Stimulated activated CD4-positive, alpha-beta T cell treated with anti-CD3 and anti-CD28 coated beads, Interleukin-4, amount 100 ng/mL, for 4 hours (primary cell): ENCODE measurements around the gene HMG20A.

Experiments used
- DNase-seq, 2 experiments: peaks; one replicate each; pipeline ENCODE4 v3.0.0-alpha.2; 2020

The HMG20A gene

DNA sequence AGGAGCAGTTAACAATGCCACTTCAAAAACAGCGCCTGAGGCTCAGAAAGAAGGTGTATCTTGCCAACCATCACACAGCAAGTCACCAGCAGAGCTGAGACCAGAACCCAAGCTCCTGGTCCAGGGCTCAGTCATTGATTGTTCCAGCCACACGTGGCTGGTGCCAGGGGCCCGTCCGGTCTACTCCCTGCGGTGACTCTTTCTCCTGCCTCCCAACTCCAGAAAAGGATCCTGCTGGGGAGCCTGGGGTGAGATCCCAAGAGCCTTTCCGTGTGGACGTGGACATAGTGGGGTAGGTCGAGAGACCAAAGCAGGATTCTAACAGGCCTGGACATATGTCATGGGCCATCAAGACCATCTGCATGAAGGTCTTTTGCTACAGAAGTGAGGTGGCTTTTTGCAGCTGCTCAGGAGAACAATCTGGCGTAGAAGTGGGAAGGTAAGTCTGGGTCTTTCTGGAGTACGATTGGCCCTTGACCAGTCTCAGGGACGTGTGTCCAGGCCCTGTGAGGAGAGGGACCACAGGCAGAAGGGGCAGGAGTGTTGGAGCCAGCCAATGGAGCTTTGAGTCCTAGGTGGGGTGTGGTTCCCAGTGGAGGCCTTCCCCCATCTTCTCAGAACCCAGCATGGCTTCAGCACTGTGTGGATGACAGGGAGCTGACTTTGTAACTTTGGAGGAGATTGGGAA, 105.4 kb downstream of the HMG20A start:
- DNase-seq, result no peak

DNA sequence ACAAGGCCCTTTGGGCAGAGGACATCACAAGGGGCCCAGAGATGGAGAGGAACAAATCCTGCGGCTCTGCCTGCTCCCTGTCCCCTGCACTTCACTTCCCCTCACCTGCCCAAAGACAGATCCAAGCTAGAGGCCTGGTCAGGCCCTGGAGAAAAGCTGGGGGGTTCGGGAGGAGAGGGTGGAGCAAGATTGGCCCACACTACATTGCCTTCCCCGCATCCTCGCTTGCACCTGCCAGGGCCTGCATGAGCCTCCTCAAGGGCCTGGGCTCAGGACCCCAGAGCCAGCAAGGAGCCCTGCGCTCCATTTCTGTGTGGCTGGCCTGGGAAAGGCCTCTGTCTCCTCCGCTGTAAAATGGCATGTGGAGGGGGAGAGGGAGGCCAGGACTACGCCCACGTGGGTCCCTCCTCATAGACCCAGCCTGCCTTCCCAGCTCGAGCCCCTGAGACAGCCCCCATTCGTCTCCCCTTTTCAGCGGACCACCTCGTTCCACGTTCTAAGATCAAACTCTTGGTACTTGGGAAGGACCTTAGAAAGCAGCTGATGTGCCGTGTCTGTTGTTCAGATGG, 106.0 kb downstream of the HMG20A start:
- no peak for DNase-seq

DNA sequence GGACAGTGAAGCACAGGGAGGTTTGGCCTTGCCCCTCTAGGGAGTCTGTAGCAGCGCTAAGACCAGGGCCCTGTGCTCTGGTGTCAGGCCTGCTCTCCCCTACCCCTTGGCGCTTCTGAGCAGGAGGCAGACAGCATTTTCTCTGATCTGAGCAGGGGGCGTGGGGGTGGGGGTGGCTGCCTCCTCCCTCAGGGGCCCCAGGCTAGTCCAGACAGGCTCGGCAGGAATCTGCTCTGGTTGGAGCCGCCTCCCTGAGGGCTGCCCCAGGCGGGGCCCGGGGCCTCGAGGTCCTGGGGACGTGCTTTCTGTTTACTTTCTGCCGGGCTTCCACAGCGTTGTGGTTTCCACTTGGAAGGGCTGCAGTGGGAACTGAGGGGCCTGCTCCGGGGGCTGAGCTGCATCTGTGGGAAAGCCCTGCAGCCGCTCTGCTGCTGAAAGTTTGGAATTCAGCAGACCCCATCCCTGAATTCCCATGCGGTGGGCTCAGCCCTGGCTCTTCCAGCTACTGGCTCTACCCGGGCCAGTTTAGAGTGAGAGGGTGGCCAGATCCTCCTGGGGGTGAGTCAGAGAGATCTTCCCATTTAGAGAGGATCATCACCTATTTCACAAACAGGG, 106.6 kb downstream of the HMG20A start:
- DNase-seq, result no peak

DNA sequence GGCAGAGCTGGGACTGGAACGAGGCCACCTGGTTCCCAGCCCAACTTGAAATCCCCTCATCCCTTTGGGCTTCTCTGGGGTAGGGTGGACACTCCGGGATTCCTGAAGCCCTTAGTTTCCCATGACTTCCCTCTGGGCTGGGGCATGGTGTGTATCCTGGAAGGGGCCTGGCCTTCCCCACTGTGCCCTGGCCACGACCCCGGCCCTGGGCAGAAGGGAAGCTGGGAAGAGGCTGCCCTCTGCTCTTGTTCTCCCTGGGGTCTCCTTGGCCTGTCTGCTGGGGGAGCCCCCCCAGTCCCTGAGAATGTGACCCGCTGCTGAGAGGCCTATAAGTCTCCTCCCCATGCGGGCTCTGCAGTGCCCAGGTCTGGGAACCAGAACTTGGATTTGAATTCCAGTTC, 107.1 kb downstream of the HMG20A start:
- no peak for DNase-seq

DNA sequence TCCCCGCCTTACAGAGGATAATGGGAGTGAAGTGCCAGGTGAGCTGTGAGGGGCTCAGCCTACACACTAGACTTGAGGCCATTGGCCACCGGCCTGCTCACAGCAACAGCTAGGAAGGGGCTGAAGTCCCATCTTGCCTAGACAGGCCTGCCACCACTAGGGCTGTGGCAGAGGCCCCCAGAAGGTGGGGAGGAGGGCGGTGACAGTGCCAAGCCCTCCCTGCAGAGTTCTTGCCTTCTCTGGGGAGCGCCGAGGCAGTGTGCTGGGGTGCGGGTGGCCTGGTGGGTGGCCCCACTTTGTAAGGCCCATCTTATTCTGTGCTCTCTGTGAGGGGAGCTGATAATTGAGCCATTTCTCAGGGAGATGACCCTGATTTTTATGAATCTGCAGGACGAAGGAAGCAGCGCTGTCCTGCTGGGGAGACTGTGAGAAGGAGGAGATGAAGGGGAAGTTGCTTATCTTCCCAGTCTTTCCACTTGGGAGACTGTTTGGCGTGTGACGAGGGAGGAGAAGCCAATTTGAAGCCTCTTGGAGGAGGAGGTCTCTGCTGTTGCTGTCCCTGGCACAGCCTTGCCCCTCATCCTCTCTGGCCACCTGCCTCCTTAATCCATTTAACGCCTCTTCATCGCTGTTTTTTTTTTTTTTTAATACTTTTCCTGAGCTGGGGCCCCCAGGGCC, 107.7 kb downstream of the HMG20A start:
- no peak for DNase-seq

DNA sequence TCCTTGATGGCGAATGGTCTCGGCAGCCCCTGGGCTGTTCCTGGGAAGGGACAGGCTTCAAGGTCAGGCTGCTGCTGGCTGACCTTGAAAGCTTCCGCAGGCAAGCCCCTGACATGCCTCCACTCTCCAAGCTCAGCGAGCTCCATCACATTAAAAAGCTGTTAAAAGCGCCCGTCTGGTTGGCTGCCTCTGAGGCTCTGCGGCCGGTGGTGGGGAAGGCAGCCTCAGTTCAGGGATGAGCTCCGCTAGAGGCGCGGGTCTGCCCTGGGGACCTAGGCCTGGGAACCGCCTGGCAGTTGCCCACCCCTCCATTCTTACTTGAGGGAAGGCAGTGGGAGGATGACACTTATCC, 108.3 kb downstream of the HMG20A start:
- no peak for DNase-seq

DNA sequence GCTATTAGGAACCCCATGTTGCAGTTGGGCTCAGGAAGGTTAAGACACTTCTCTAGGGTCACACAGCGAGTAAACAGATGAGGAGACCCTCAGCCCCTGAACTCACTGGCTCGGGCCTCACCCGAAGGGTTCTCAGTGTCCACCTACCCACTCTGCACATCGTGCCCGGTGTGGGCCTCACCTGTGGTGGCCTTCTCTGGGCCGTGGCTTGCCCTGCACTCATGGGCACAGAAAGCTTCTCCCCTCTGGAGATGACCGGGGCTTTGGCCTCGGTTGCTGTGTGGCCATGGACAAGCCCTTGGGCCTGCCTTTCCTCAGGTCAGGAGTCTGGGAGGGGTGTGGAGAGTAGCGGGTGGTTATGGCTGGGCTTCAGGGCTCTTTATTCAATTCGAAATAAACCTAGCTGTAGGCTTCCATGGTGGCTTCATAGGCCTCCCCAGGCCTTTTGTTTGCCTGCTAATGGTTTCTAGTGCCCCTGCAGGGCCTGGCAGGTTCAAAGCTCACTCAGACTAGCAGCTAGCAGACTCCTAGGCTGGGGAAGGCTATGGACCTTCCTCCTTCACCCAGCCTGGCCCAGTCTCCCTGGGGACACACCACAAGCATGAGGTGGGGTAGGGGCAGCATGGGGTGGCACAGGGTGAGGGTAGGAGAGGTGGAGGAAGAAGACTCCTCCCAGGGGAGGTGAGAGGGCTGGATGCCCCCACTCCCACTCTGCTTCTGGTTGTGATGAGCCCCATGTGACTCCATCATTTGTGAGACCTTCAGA, 108.9 kb downstream of the HMG20A start:
- no peak for DNase-seq

DNA sequence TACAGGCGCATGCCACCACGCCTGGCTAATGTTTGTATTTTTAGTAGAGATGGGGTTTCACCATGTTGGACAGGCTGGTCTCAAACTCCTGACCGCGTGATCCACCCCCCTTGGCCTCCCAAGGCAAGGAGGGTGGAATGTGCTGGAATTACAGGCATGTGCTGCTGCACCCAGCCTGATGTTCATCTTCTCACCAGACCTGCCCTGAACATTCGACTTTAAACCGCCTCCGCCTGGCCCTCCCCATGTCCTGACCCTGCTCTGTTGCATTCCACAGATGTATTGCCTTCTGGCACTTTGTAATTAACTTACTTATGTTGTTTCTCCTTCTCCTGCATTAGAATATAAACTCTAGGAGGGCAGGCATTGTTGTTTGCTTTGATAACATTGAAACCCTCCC, 109.9 kb downstream of the HMG20A start:
- DNase-seq, result no peak

DNA sequence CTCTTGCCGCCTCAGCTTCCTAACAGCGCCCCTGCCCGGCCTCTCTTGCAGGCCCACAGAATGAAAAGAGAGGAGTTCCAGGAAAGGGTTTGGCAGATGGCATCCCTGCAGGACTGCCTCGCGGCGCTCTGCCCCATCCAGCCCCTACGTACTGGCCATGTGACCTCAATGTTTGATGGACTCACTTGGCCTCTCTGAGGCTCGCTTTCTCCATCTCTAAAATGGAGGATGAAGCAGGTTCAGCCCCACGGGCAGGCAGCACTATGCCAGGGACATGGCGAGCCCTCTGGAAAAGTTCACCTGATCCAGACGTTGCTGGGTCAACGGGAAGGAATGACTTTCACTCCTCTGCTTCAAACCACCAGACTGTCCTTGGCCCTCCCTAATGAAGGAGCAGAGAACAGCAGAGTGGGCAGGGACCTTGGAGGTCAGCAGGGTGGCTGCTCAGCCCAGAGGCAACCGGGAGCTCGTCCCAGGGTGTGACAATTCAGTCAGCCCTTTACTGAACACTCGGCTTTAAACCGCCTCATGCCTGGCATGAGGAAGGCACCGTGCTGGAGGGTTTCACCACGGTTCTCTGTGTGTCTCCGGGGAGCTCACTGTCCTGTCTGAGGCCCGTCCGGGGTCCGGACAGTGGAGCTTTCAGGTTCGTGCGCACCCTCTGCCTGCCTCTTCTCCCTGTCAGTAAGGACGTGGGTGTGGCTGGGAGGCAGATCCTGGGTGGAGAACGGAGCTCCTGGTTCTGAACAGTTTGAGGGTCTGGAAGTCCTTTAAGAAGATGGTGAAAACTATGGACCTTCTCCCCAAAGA, 110.7 kb downstream of the HMG20A start:
- DNase-seq, result no peak

DNA sequence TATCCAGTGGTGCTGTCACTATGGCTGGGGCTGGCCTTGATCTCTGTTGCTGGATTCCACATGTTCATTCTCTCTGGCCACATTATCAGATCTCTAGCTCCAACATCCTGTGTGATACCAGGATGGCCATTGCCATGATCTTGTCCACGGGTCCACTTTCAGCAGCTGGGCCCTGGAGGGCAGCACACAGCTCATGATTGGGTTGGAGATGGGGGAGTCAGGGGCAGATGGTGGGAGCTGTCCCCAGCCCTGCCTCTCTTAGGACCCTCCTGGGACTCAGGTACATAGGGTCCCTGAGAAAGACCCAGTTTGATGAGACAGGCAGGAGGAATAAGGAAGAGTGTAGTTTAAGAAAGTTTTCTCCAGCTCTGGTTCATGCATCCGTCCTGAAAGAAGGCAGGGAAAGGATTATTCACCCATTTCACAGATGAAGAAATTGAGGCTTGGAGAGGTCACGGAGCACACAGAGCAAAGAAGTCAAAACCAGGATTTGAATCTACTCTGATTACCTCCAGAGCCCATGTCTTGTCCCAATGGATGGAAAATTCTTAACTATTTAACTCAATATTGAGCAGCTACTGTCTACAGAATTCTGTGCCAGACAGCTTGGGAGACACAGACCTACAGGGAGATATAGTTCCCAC, 111.5 kb downstream of the HMG20A start:
- DNase-seq, result no peak

DNA sequence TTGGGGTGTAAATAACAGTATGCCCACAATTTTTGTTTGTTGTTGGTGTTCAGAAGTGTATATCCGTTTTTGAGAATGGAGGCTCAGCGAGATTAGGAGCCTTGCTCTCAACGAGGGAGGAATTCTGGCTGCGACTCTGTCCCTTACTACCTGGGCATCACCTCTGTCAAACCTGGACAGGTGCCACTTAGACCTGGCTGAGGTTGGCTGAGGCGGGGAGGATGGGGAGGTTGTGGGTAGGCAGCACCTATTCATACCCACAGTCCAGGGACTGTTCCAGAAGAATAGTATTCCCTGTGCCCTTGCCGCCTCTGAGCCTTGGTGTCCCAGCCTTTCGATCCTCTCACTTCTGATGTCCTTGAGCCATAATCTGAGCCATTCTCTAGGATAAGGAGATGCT, 112.2 kb downstream of the HMG20A start:
- DNase-seq, result no peak

DNA sequence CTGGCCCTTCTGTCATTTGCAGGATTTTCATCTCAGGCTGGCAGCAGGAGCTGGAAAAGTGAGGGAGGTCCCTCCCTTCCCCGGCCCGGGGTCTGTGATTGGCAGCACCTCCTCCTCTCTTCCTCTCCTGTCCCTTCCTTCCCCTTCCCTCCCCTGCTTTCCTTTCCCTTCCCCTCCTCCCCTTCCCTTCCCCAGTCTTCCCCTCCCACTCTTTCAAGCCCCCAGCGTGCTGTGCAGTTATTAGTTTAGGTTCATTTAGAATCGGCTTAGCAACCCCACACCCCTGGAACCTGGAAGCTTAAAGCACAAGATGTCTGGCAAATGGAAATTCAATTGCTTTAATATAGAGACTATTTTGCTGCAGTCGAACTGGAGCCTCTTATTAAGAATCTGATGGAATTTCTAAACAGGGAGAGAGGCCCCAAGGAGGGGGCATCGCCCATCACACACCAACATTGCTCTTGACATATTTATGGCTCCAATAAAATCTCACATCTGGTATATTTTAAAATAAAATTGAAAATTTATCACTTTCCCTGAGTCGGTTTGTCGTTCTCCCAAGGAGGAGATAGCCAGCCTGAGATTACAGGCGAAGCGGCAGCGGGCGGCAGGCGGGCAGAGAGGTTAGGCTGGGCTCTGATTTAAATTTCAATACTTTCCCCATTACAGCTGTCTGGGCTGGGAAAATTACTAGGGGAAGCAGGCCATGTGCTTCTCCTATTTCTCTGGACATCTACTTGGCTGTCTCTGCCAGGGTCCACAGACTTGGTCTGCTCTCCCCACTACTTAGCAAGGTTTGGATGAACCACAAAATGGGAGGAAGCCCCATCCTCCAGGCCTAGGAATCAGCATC, 113.1 kb downstream of the HMG20A start:
- no peak for DNase-seq
